ENCODE results near the gene CFAP99.

Gene CFAP99

GRCh38 chr4:2487632-2488031 lies 68.9 kb downstream of the CFAP99 start:
- peaks cover 1% of the 10 kb centered on the region for H3K4me1 ChIP-seq (ENCODE audit: insufficient read depth, low read length, poor library complexity, severe bottlenecking)
- H3K27me3 ChIP-seq (ENCODE audit: insufficient read depth, low read length, poor library complexity, severe bottlenecking), result no peaks in the 10 kb centered on the region
- H3K9me3 ChIP-seq (ENCODE audit: insufficient read depth, low read depth, low read length), result no peaks in the 10 kb centered on the region
- no peak overlapping the region for H3K9ac ChIP-seq (ENCODE audit: low read depth, low read length, poor library complexity, severe bottlenecking)
- peaks cover 98% of the 10 kb centered on the region for H4K20me1 ChIP-seq (ENCODE audit: insufficient read depth, low read length, poor library complexity, severe bottlenecking)
- no peak for TF ChIP-seq CTCF (conservative IDR thresholded peaks at IDR 0.05; ENCODE audit: low read length)
- H2AFZ ChIP-seq (ENCODE audit: low read length), result no peak overlapping the region
- H3K4me2 ChIP-seq (ENCODE audit: low read depth, low read length, poor library complexity, severe bottlenecking), result no peak overlapping the region
- no peak overlapping the region for H3K4me3 ChIP-seq (ENCODE audit: low read length, poor library complexity, severe bottlenecking)
- H3K79me2 ChIP-seq (ENCODE audit: insufficient read depth, low read length), result peaks cover 98% of the 10 kb centered on the region
- no peaks in the 10 kb centered on the region for H3F3A ChIP-seq (ENCODE audit: low read depth)
- H3K9me2 ChIP-seq (replicated peaks; ENCODE audit: low read depth, low read length), result no peaks in the 10 kb centered on the region
- peaks cover 50% of the 10 kb centered on the region for H3K36me3 ChIP-seq (ENCODE audit: insufficient read depth, low read length)

DNA sequence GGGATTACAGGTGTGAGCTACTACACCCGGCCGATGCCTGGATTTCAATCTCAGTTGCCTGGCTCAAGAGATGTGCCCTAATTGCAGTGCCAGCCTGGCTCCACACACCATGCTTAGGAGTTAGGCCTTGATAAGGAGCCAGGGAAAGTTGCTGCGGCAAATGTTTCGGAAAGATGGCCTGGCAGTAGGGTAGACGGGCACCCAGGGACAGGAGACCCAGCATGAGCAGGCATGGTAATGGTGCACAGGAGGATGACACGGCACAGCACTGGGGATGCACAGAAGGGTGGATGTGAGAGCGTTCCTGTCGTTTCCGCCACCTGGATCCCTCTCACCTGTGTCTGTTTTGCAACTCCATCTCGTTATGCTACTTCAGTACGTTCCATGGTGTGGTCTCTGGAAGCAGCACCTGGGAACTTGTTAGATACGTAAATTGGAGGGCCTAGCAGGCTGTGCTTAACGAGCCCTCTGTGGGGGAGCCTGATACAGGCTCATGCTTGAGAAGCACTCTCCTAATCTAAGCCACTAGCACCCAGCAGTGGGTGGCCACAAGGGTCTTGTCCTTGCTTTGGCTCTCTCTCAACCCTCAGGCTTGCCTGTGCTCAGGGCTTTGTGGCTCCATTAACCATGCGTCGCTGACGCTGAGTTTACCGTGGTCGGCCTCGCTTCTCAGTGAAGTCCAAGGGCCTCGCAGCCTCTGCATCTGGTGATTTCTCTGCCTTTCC lies 70.5 kb downstream of the CFAP99 start:
- Histone ChIP-seq H3K9me3 (ENCODE audit: insufficient read depth, low read depth, low read length) (no peaks in the 10 kb centered on the region), H3K27me3 (ENCODE audit: insufficient read depth, low read length, poor library complexity, severe bottlenecking) (no peaks in the 10 kb centered on the region), H3K4me1 (ENCODE audit: insufficient read depth, low read length, poor library complexity, severe bottlenecking) (no peaks in the 10 kb centered on the region), H4K20me1 (ENCODE audit: insufficient read depth, low read length, poor library complexity, severe bottlenecking) (peaks cover 98% of the 10 kb centered on the region), H2AFZ (ENCODE audit: low read length) (no peak overlapping the region), H3K9me2 (replicated peaks; ENCODE audit: low read depth, low read length) (no peaks in the 10 kb centered on the region), H3K9ac (ENCODE audit: low read depth, low read length, poor library complexity, severe bottlenecking) (no peak overlapping the region), H3K79me2 (ENCODE audit: insufficient read depth, low read length) (peaks cover 97% of the 10 kb centered on the region), H3F3A (ENCODE audit: low read depth) (no peaks in the 10 kb centered on the region), H3K36me3 (ENCODE audit: insufficient read depth, low read length) (peaks cover 63% of the 10 kb centered on the region), H3K4me3 (ENCODE audit: low read length, poor library complexity, severe bottlenecking) (no peak overlapping the region), H3K4me2 (ENCODE audit: low read depth, low read length, poor library complexity, severe bottlenecking) (no peak overlapping the region)
- TF ChIP-seq EZH2phosphoT487 (IDR thresholded peaks at IDR 0.05; ENCODE audit: borderline replicate concordance), result no peak
- TF ChIP-seq CTCF (conservative IDR thresholded peaks at IDR 0.05; ENCODE audit: low read length), result no peak

- Histone ChIP-seq H3F3A (ENCODE audit: low read depth) (no peaks in the 10 kb centered on the region), H3K9ac (ENCODE audit: low read depth, low read length, poor library complexity, severe bottlenecking) (no peak overlapping the region), H3K79me2 (ENCODE audit: insufficient read depth, low read length) (peaks cover 97% of the 10 kb centered on the region), H2AFZ (ENCODE audit: low read length) (no peak overlapping the region), H3K4me2 (ENCODE audit: low read depth, low read length, poor library complexity, severe bottlenecking) (no peak overlapping the region), H4K20me1 (ENCODE audit: insufficient read depth, low read length, poor library complexity, severe bottlenecking) (peaks cover 96% of the 10 kb centered on the region), H3K36me3 (ENCODE audit: insufficient read depth, low read length) (peaks cover 66% of the 10 kb centered on the region), H3K9me3 (ENCODE audit: insufficient read depth, low read depth, low read length) (no peaks in the 10 kb centered on the region), H3K9me2 (replicated peaks; ENCODE audit: low read depth, low read length) (no peaks in the 10 kb centered on the region), H3K4me1 (ENCODE audit: insufficient read depth, low read length, poor library complexity, severe bottlenecking) (no peaks in the 10 kb centered on the region), H3K4me3 (ENCODE audit: low read length, poor library complexity, severe bottlenecking) (no peak overlapping the region), H3K27me3 (ENCODE audit: insufficient read depth, low read length, poor library complexity, severe bottlenecking) (no peaks in the 10 kb centered on the region)
- TF ChIP-seq EZH2phosphoT487 (IDR thresholded peaks at IDR 0.05; ENCODE audit: borderline replicate concordance) (no peak), CTCF (conservative IDR thresholded peaks at IDR 0.05; ENCODE audit: low read length) (no peak)
Measured at GRCh38 chr4:2489841-2490552, 71.2 kb downstream of the CFAP99 start.
